Bronchial epithelial cell (primary cell): ENCODE results near the gene IFT88. TPM values are rescaled to one million over a fixed set of nuclear protein-coding genes. Genes with fewer than 3 reads are reported as not detected.

ENCODE experiments used
- DNase-seq: peaks from one replicate; pipeline ENCODE4 v3.0.0-alpha.2; 2010; ENCODE audit warnings: low read depth
- FAIRE-seq: peaks from 2 replicates; lab custom pipeline; 2011; peaks lifted over from hg19 to GRCh38; lab: Jason Lieb, UNC
- H3K27me3 ChIP-seq: 2 replicates; pipeline ENCODE4 v1.5.1; 2011; ENCODE audit warnings: low read length; ENCODE audit not compliant: control insufficient read depth, insufficient read depth
- H3K36me3 ChIP-seq: 2 replicates; pipeline ENCODE4 v1.5.1; 2011; ENCODE audit warnings: low read length; ENCODE audit not compliant: control insufficient read depth, insufficient read depth
- H3K4me3 ChIP-seq: 2 replicates; pipeline ENCODE4 v1.5.1; 2011; ENCODE audit warnings: mild to moderate bottlenecking, low read depth, low read length, control low read depth
- CTCF ChIP-seq: IDR thresholded peaks from 2 replicates; pipeline ENCODE4 v1.5.1; 2011; ENCODE audit warnings: mild to moderate bottlenecking, moderate library complexity, low read length, control low read depth, inconsistent platforms; ENCODE audit not compliant: insufficient read depth, severe bottlenecking
- total RNA-seq: library from RNA; depleted of rRNA; stranded (reverse); fragments of >200 nt; gene quantifications from 2 replicates; pipeline ENCODE4 v1.2.1, GENCODE V29; 2014

IFT88 gene
- total RNA-seq, 1 donor from 2014 or later: 4.5 TPM

GRCh38 chr13:20714563-20715329 is 147.8 kb downstream of the IFT88 start:
- Histone ChIP-seq H3K4me3 (no peak overlapping the region), H3K27me3 (peaks cover 1% of the 10 kb centered on the region), H3K36me3 (no peaks in the 10 kb centered on the region)
- DNase-seq (no peak), FAIRE-seq (no peak)
- no peak for TF ChIP-seq CTCF

GRCh38 chr13:20715330-20715712 is 148.4 kb downstream of the IFT88 start:
- no peak for FAIRE-seq
- H3K36me3 ChIP-seq: no peaks in the 10 kb centered on the region

GRCh38 chr13:20716951-20717350 is 150.0 kb downstream of the IFT88 start:
- no peak for TF ChIP-seq CTCF

More at GRCh38 chr13:20715330-20715712, 148.4 kb downstream of the IFT88 start:
- peaks cover 3% of the 10 kb centered on the region for H3K27me3 ChIP-seq
- no peak overlapping the region for H3K4me3 ChIP-seq
- TF ChIP-seq CTCF: no peak
- no peak for DNase-seq

GRCh38 chr13:20717581-20718542 is 150.9 kb downstream of the IFT88 start:
- TF ChIP-seq CTCF: no peak
- peaks cover 5% of the 10 kb centered on the region for H3K27me3 ChIP-seq
- FAIRE-seq: peak; percentile 66
- no peak overlapping the region for H3K4me3 ChIP-seq
- H3K36me3 ChIP-seq: no peaks in the 10 kb centered on the region
- DNase-seq: no peak

More at GRCh38 chr13:20716951-20717350, 150.0 kb downstream of the IFT88 start:
- FAIRE-seq (no peak), DNase-seq (no peak)
- Histone ChIP-seq H3K27me3 (peaks cover 5% of the 10 kb centered on the region), H3K36me3 (no peaks in the 10 kb centered on the region), H3K4me3 (no peak overlapping the region)

GRCh38 chr13:20718958-20719566 is 152.1 kb downstream of the IFT88 start:
- TF ChIP-seq CTCF: no peak
- no peak for DNase-seq
- Histone ChIP-seq H3K4me3 (no peak overlapping the region), H3K36me3 (no peaks in the 10 kb centered on the region), H3K27me3 (peaks cover 4% of the 10 kb centered on the region)
- FAIRE-seq: peak; percentile 13
